C4-2B (cell line): ENCODE measurements around the gene SLC22A17.
A peak's percentile ranks its signal among the peaks of the same experiment; 100 is the strongest.

Source experiments
- H3K27ac ChIP-seq: fragments of 450-650 bp; 2 replicates; pipeline ENCODE4 v1.5.1; 2017
- ZFX ChIP-seq: fragments of 450-650 bp; IDR thresholded peaks from 2 replicates; pipeline ENCODE4 v1.6.1; 2017
- TF ChIP-seq, protein P1 (sequence below): fragments of 450-650 bp; conservative IDR thresholded peaks from 2 replicates; pipeline ENCODE4 v1.5.1; 2017; ENCODE audit warnings: mild to moderate bottlenecking

The SLC22A17 gene

DNA sequence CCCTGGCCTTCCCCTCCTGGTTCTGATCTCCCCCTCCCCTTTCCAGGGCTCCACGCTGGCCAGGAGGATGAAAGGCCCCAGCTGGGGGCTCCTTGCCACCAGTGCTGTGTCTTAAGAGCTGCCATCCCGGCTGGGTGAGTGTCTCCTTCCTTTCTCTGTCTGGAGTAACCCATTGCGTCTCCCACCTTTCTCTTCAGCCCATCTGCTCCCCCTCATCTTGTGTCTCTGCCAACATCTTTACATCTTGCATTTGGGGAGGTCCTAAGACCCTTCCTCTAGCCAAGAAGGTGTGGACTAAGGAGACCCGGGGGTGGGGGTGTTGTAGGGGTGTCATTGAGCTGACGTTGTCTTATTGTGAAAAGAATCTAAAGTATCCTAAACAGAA lies 45.5 kb downstream of the SLC22A17 start:
- H3K27ac ChIP-seq, result peak overlapping the region; percentile 93
- TF ChIP-seq ZFX, result 0 out of 2 replicates have a peak, but pooled peaks have one; percentile 47
- TF ChIP-seq, protein P1, sequence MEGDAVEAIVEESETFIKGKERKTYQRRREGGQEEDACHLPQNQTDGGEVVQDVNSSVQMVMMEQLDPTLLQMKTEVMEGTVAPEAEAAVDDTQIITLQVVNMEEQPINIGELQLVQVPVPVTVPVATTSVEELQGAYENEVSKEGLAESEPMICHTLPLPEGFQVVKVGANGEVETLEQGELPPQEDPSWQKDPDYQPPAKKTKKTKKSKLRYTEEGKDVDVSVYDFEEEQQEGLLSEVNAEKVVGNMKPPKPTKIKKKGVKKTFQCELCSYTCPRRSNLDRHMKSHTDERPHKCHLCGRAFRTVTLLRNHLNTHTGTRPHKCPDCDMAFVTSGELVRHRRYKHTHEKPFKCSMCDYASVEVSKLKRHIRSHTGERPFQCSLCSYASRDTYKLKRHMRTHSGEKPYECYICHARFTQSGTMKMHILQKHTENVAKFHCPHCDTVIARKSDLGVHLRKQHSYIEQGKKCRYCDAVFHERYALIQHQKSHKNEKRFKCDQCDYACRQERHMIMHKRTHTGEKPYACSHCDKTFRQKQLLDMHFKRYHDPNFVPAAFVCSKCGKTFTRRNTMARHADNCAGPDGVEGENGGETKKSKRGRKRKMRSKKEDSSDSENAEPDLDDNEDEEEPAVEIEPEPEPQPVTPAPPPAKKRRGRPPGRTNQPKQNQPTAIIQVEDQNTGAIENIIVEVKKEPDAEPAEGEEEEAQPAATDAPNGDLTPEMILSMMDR, result no peak

DNA sequence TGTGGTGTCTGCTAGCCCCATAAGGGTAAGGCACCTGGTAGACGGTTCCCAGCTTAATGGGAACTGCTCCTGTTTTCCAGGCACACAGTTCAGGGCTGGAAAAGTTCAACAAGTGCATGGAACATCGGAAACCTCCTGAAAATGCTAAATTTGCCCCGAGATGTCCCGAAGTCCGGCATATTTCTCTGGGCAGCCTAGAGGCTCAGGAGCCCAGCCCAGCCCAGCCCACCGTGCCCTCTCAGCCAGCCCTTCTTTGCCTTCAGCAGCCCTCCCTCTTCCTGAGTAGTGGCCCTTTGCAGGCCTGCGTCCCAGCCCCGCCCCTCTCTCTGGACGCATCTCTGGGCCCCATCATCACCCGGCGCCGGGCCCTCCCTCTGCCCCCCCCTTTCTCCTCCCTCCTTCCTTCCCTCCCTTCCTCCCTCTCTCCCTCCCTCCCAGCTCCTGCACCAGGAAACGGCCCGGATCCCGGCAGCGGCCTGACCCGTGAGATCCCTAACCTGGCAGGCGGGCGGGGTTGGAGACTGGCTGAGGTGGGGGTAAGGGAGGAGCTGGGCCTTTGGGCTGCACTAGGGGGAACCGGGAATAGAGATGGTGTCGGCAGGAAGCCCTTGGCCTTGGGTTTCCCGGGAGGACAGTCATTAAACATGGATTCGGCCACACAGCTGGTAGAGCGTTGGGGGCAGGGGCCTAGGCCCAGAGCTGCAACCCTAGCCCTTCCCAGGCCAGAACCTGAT lies 46.1 kb downstream of the SLC22A17 start, which contains the start of gene BCL2L2:
Gene BCL2L2 (plus strand): TSS at position 422 of the 734 bp plus-strand sequence. CDS start 935 bp downstream, outside the sequence.
- TF ChIP-seq, protein P1, result no peak
- peak; percentile 87; the same call in 1 of the 2 replicates for TF ChIP-seq ZFX
- peak within 1 kb of the TSS; percentile 93 for H3K27ac ChIP-seq

DNA sequence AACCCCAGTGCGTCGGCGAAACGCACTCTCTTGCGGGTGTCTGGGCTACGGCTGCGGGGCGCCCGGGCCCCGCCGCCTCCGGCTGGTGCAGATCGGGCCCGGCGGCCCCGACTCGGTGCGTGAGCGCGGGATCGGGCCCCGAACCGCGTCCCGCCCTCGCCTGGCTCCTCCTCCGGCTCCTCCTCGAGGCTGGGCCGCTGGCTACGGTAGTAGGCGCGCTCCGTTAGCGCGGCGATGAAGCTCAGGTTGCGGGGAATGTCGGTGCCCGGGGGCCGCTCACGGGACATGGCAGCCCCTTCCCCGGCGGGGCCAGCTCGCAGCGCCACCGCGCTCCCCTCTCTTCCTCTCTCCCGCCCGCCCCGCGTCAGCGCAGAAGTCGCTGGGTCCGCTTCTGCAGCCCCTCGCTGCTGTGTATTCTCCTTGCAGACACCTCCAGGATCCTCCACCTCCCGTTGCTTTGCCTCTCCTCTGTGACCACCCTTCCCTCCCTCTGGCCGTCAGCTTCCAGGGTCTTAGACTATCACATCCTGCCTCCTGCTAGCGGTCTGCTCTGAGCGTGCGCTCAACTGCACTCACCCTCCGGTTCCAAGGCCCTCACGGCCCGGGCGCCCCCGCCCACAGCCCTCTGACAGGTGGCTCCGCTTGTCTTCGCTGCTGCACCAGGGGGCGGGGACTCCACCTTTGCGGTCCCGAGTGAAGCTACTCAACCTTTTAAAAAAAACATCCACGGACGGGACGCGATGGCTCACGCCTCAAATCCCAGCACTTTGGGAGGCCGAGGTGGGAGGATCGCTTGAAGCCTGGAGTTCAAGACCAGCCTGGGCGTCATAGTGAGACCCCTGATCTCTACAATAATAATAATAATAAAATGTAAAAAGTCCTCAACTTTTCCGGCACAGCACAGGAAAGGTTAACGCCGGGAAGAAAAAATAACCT lies 50.1 kb downstream of the SLC22A17 start, which contains the start of gene PPP1R3E:
Gene PPP1R3E (minus strand): TSS at position 570 of the 936 bp plus-strand sequence. CDS start 283 bp downstream, at position 287.
- peak within 1 kb of the TSS; percentile 94 for H3K27ac ChIP-seq
- TF ChIP-seq, protein P1, result no peak
- peak; percentile 79; the same call in 1 of the 2 replicates for TF ChIP-seq ZFX

DNA sequence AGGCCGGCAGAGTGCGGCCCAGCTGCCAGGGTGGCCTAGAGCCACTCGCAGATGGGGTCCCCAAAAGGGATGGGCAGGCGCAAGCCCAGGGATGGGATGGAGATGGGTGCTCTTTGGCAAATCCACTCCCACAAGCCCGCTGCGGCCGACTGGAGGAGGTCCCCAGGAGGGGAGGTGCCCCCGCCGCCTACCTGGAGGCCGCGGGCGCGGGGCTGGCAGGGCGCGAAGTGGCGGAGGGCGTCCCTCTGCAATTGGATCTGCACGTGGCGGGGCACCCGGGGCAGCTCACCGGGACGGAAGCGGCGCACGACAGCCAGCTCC lies 50.8 kb downstream of the SLC22A17 start:
- peak; percentile 89 for TF ChIP-seq ZFX
- TF ChIP-seq, protein P1, result no peak; the same call in 1 of the 2 replicates
- peak overlapping the region; percentile 94 for H3K27ac ChIP-seq

DNA sequence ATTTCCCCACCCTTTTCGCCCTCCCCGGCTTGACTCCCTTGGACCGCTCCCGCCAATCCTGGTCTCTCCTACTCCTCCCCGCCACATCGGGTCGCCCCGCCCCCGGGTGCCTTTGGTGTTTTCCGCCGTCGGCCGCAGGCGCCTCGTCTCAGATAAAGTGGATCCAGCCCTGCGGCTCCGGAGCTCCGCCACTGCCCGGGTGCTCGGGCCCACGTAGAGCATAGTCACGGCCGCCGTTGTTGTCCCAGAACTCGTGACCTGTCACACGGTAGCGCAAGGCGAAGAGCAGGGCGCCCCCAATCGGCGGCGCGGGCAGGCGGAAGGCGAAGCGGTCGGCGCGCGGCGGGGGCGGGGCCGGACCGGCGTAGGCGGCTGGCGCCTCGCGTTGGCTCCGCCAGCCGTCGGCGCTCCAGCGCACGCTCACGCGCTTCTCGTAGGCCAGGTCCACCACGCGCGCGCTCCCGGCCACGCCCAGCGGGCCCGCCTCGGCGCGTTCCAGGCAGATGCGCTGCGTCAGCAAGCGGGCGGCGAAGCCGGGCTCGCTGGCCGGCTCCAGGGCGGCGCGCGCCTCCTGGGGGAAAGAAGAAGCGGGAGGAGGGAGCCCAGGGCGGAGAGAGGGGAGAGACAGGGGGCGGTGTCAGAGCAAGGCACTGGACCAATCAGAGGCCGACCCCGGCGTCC lies 51.3 kb downstream of the SLC22A17 start:
- peak overlapping the region; percentile 94 for H3K27ac ChIP-seq
- TF ChIP-seq, protein P1, result peak; percentile 93
- TF ChIP-seq ZFX, result no peak

DNA sequence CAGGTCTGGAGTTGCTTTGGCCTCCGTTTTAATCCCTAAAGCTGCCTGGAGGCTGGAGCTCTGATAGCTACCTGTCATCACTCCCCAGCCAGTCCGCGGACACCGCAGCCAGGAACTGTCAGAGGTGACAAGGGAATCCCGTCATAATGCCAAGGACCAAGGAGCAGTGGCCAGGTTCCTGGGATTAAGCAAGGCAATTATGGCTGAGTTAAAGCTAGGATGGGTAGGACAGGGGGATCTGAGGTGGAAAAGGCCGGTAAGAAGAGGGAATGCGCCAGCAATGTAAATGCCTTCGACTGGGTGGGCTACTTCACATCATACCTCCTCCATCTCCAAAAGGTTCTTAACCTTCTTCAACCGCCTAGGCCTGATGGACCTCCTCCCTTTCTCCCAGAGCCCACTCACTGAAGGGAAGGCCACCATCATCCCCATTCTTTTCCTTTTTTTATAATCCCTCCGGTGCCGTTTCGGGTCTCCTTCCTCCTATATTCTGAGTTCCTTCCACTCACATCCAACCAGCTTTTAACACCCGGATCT lies 51.9 kb downstream of the SLC22A17 start:
- no peak for TF ChIP-seq ZFX
- TF ChIP-seq, protein P1, result no peak
- H3K27ac ChIP-seq, result peak overlapping the region; percentile 94
